ENCODE measurements around the gene OR13A1.
"Not testable (repeated sequence)": the region's sequence is repeated elsewhere in the genome, so short reads cannot be mapped to it uniquely, and the experiment has no call there.

OR13A1 gene

GRCh38 chr10:45282061-45282460, 33.3 kb downstream of the OR13A1 start:
- DNase-seq (ENCODE audit: low read depth in 3 of 3, low spot score in 1 of 3), result no peak

GRCh38 chr10:45280113-45280760, 35.2 kb downstream of the OR13A1 start:
- DNase-seq (ENCODE audit: low read depth in 3 of 3, low spot score in 1 of 3), result no peak

- no peak for DNase-seq (ENCODE audit: low read depth in 3 of 3, low spot score in 1 of 3)
These were observed 35.7 kb downstream of the OR13A1 start for GRCh38 chr10:45279682-45280081.

GRCh38 chr10:45278860-45279498, 36.4 kb downstream of the OR13A1 start:
- no peak for DNase-seq (ENCODE audit: low read depth in 3 of 3, low spot score in 1 of 3)

GRCh38 chr10:45276146-45276545, 39.3 kb downstream of the OR13A1 start:
- DNase-seq (ENCODE audit: low read depth in 3 of 3, low spot score in 1 of 3), result not testable (repeated sequence)

GRCh38 chr10:45274364-45274763, 41.0 kb downstream of the OR13A1 start:
- no peak for DNase-seq (ENCODE audit: low read depth in 3 of 3, low spot score in 1 of 3)

GRCh38 chr10:45267777-45268176, 47.6 kb downstream of the OR13A1 start:
- DNase-seq (ENCODE audit: low read depth in 3 of 3, low spot score in 1 of 3), result not testable (repeated sequence)

GRCh38 chr10:45265996-45266395, 49.4 kb downstream of the OR13A1 start:
- no peak for DNase-seq (ENCODE audit: low read depth in 3 of 3, low spot score in 1 of 3)

GRCh38 chr10:45261946-45262345, 53.5 kb downstream of the OR13A1 start:
- DNase-seq (ENCODE audit: low read depth in 3 of 3, low spot score in 1 of 3), result no peak

- no peak for DNase-seq (ENCODE audit: low read depth in 3 of 3, low spot score in 1 of 3)
These were observed 54.1 kb downstream of the OR13A1 start for GRCh38 chr10:45261243-45261775.

- DNase-seq (ENCODE audit: low read depth in 3 of 3, low spot score in 1 of 3), result not testable (repeated sequence)
These were observed 54.8 kb downstream of the OR13A1 start for GRCh38 chr10:45260635-45261034.

- not testable (repeated sequence) for DNase-seq (ENCODE audit: low read depth in 3 of 3, low spot score in 1 of 3)
These were observed 55.5 kb downstream of the OR13A1 start for GRCh38 chr10:45259786-45260495.

GRCh38 chr10:45257600-45257999, 57.8 kb downstream of the OR13A1 start:
- DNase-seq (ENCODE audit: low read depth in 3 of 3, low spot score in 1 of 3), result no peak

GRCh38 chr10:45256246-45256645, 59.2 kb downstream of the OR13A1 start:
- DNase-seq (ENCODE audit: low read depth in 3 of 3, low spot score in 1 of 3), result no peak

GRCh38 chr10:45255706-45256105, 59.7 kb downstream of the OR13A1 start:
- no peak for DNase-seq (ENCODE audit: low read depth in 3 of 3, low spot score in 1 of 3)

- DNase-seq (ENCODE audit: low read depth in 3 of 3, low spot score in 1 of 3), result no peak
These were observed 60.5 kb downstream of the OR13A1 start for GRCh38 chr10:45254892-45255291.

- no peak for DNase-seq (ENCODE audit: low read depth in 3 of 3, low spot score in 1 of 3)
These were observed 62.1 kb downstream of the OR13A1 start for GRCh38 chr10:45253183-45253914.

All from stimulated activated CD4-positive, alpha-beta T cell treated with anti-CD3 and anti-CD28 coated beads, TNF-alpha, amount 100 ng/mL, for 1 hour (primary cell).